A673 (cell line): Measurements from ENCODE around the gene KIRREL3.

Source experiments
- EZH2 ChIP-seq: fragments of 200-600 bp; sonication (generic); IDR thresholded peaks from 2 replicates; pipeline ENCODE4 v1.6.1; 2017; ENCODE audit warnings: borderline replicate concordance, low read depth, mild to moderate bottlenecking, mixed read lengths, antibody characterized with exemption, low read length; ENCODE audit not compliant: poor library complexity, severe bottlenecking
- TF ChIP-seq, protein P1 (sequence below): fragments of 300-800, 200-600 bp; sonication (generic); conservative IDR thresholded peaks from 2 replicates; pipeline ENCODE4 v1.5.1; 2017; ENCODE audit warnings: low read depth, mild to moderate bottlenecking, antibody characterized with exemption, low read length, moderate library complexity, mixed read lengths

DNA sequence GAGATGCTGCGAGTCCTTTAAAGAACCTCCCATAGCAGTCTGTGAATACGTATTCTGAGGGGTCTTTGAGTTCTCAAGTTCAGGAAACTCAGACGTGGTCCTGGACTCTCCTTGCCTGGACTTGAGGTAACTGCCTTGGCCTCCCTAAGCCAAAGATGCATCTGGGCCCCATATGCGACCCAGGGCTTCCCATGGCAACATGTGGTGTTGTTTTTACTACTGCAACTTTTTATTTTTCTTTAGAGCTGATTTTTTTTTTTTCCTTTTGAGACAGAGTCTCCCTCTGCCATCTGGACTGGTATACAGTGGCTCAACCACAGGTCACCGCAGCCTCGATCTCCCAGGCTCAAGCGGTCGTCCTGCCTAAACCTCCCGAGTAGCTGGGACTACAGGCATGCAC lies 324.0 kb downstream of the KIRREL3 start:
- TF ChIP-seq, protein P1, sequence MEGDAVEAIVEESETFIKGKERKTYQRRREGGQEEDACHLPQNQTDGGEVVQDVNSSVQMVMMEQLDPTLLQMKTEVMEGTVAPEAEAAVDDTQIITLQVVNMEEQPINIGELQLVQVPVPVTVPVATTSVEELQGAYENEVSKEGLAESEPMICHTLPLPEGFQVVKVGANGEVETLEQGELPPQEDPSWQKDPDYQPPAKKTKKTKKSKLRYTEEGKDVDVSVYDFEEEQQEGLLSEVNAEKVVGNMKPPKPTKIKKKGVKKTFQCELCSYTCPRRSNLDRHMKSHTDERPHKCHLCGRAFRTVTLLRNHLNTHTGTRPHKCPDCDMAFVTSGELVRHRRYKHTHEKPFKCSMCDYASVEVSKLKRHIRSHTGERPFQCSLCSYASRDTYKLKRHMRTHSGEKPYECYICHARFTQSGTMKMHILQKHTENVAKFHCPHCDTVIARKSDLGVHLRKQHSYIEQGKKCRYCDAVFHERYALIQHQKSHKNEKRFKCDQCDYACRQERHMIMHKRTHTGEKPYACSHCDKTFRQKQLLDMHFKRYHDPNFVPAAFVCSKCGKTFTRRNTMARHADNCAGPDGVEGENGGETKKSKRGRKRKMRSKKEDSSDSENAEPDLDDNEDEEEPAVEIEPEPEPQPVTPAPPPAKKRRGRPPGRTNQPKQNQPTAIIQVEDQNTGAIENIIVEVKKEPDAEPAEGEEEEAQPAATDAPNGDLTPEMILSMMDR, result no peak
- no peak for TF ChIP-seq EZH2
